22Rv1 (cell line): ENCODE measurements around the gene HS6ST3.

Source experiments
- CTCF ChIP-seq: fragments of 450-650 bp; IDR thresholded peaks from 2 replicates; pipeline ENCODE4 v1.5.1; 2017; ENCODE audit warnings: mild to moderate bottlenecking
- ZFX ChIP-seq: fragments of 450-650 bp; IDR thresholded peaks from 2 replicates; pipeline ENCODE4 v1.6.1; 2017; ENCODE audit warnings: antibody characterized with exemption, borderline replicate concordance

- TF ChIP-seq CTCF (no peak), ZFX (no peak)
These were observed 287.9 kb downstream of the HS6ST3 start for GRCh38 chr13:96377835-96378234.
